Heart left ventricle (tissue), 13 donors: ENCODE measurements around the gene CYP4A22.
"Not testable (repeated sequence)": the region's sequence is repeated elsewhere in the genome, so short reads cannot be mapped to it uniquely, and the experiment has no call there.

Experiments
- CTCF ChIP-seq, 12 donors: fragments of 200-600 bp; sonication (generic) in 4 of 12; IDR thresholded peaks; one replicate each; pipeline versions ENCODE4 v1.5.0 to v1.8.0; 2018 to 2022; ENCODE audit warnings: antibody characterized with exemption in 12 of 12, mild to moderate bottlenecking in 5 of 12
- POLR2A ChIP-seq, 2 donors: fragments of 450-650 bp; IDR thresholded peaks; one replicate each; pipeline ENCODE4 v1.6.1; 2017; ENCODE audit warnings: antibody characterized with exemption in 2 of 2, mild to moderate bottlenecking in 2 of 2, moderate library complexity in 2 of 2
- donor health status: ischemic (EF 13 %, LVEDD 7.1; RV severe dilation, severe dysfunction).
- donor health status: DM: no; HTN: yes; CAD: no.
- donor health status: DM: no; HTN: no; CAD: no.
- donor health status: ischemic (EF 25% LVEDD 6.9; RV normal size, moderate dysfunction).
- donor health status: ischemic (EF 25% LVEDD 5.7; RV mildly dilated, moderate dysfunction).
- donor health status: ischemic (EF 35%, LVEDD 5.7; RV mildly dilated, moderate dysfunction).
- donor health status: nonischemic (EF 11% LVEDD 7.7; RV severe dilation, severe dysfunction).
- donor health status: DM: yes; HTN: yes; CAD: no.
- donor health status: PGD.
- donor health status: ischemic (EF 29% LVEDD 5.4; RV normal size, mild dysfunction).
- donor health status: nonischemic (EF 23%, LVEDD 6.1; RV moderate dilation, normal function).

GRCh38 chr1:47091476-47091875, 45.8 kb upstream of the CYP4A22 start:
- TF ChIP-seq CTCF (IDR thresholded peaks at IDR 0.05) = peak in 6 of 12 donors; percentile 13 to 40 (median 30)
- not testable (repeated sequence) for TF ChIP-seq POLR2A (IDR thresholded peaks at IDR 0.05)
